ENCODE results near the gene SLC22A23.

SLC22A23 gene

GRCh38 chr6:3373597-3374203, 83.2 kb downstream of the SLC22A23 start:
- Histone ChIP-seq H3K36me3 (ENCODE audit: insufficient read depth, low read length) (no peaks in the 10 kb centered on the region), H2AFZ (ENCODE audit: low read length, unreplicated experiment) (no peak overlapping the region), H3K4me1 (ENCODE audit: control insufficient read depth, insufficient read depth, low read length, unreplicated experiment) (peaks cover 14% of the 10 kb centered on the region), H3K27ac (ENCODE audit: low read depth, low read length) (no peak overlapping the region), H3K79me2 (ENCODE audit: control insufficient read depth, insufficient read depth, low read length, unreplicated experiment) (no peaks in the 10 kb centered on the region), H3K27me3 (ENCODE audit: insufficient read depth, low read length) (no peaks in the 10 kb centered on the region), H3K4me3 (ENCODE audit: low read depth, low read length) (no peak overlapping the region)

- Histone ChIP-seq H3K36me3 (ENCODE audit: insufficient read depth, low read length) (no peaks in the 10 kb centered on the region), H3K27me3 (ENCODE audit: insufficient read depth, low read length) (no peaks in the 10 kb centered on the region), H3K27ac (ENCODE audit: low read depth, low read length) (no peak overlapping the region), H3K79me2 (ENCODE audit: control insufficient read depth, insufficient read depth, low read length, unreplicated experiment) (no peaks in the 10 kb centered on the region), H2AFZ (ENCODE audit: low read length, unreplicated experiment) (no peak overlapping the region), H3K4me1 (ENCODE audit: control insufficient read depth, insufficient read depth, low read length, unreplicated experiment) (peaks cover 14% of the 10 kb centered on the region), H3K4me3 (ENCODE audit: low read depth, low read length) (no peak overlapping the region)
Observed at GRCh38 chr6:3372912-3373554, 83.8 kb downstream of the SLC22A23 start.

GRCh38 chr6:3372184-3372846, 84.5 kb downstream of the SLC22A23 start:
- Histone ChIP-seq H3K36me3 (ENCODE audit: insufficient read depth, low read length) (no peaks in the 10 kb centered on the region), H3K27ac (ENCODE audit: low read depth, low read length) (no peak overlapping the region), H3K4me3 (ENCODE audit: low read depth, low read length) (no peak overlapping the region), H3K27me3 (ENCODE audit: insufficient read depth, low read length) (no peaks in the 10 kb centered on the region), H3K79me2 (ENCODE audit: control insufficient read depth, insufficient read depth, low read length, unreplicated experiment) (no peaks in the 10 kb centered on the region), H2AFZ (ENCODE audit: low read length, unreplicated experiment) (no peak overlapping the region), H3K4me1 (ENCODE audit: control insufficient read depth, insufficient read depth, low read length, unreplicated experiment) (peaks cover 7% of the 10 kb centered on the region)

GRCh38 chr6:3371222-3371949, 85.5 kb downstream of the SLC22A23 start:
- Histone ChIP-seq H3K36me3 (ENCODE audit: insufficient read depth, low read length) (no peaks in the 10 kb centered on the region), H3K27ac (ENCODE audit: low read depth, low read length) (no peak overlapping the region), H3K79me2 (ENCODE audit: control insufficient read depth, insufficient read depth, low read length, unreplicated experiment) (no peaks in the 10 kb centered on the region), H3K4me3 (ENCODE audit: low read depth, low read length) (no peak overlapping the region), H3K27me3 (ENCODE audit: insufficient read depth, low read length) (no peaks in the 10 kb centered on the region), H3K4me1 (ENCODE audit: control insufficient read depth, insufficient read depth, low read length, unreplicated experiment) (no peaks in the 10 kb centered on the region), H2AFZ (ENCODE audit: low read length, unreplicated experiment) (no peak overlapping the region)

DNA sequence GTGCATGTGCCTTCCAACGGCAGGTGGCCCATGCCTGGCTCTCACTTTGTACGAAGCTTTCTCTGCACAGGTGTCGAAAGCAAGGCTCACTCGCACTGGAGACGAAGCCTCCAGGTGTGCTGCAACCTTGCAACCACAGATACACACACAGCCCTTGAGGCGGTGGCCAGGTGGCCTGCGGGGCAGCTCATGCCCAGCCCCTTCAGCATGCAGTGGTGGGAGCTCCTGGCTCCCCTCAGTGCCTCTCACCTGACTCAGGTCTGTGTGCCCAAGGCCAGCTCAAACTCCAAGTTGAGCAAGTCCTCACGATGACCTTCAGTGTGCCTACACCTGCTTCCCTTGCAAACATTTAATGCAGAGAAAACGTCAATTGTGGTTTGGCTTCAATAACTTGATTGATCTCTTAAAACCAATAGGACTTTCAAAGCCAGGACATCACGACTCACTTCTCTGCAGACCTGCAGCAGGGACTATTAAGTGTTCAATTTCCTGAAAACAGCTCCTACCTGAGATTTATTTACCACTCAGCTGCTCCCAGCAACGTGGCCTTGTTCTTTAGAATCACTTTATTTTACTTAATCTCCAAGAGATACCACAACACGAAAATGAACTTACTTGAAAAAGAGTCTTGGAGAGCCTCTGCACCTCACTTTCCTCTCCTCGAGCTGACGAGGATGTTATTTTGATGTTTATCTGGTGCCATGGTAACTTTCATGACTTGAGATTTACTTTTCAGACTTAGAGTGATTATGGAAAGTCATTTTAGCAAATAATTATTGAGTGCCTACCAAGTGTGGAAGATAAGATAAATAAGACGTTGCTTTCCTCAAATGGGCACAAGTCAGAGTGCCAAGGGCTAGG, 86.3 kb downstream of the SLC22A23 start:
- H2AFZ ChIP-seq (ENCODE audit: low read length, unreplicated experiment): no peak overlapping the region
- no peaks in the 10 kb centered on the region for H3K79me2 ChIP-seq (ENCODE audit: control insufficient read depth, insufficient read depth, low read length, unreplicated experiment)
- H3K27me3 ChIP-seq (ENCODE audit: insufficient read depth, low read length): no peaks in the 10 kb centered on the region
- no peaks in the 10 kb centered on the region for H3K4me1 ChIP-seq (ENCODE audit: control insufficient read depth, insufficient read depth, low read length, unreplicated experiment)
- no peaks in the 10 kb centered on the region for H3K36me3 ChIP-seq (ENCODE audit: insufficient read depth, low read length)
- H3K27ac ChIP-seq (ENCODE audit: low read depth, low read length): no peak overlapping the region
- no peak overlapping the region for H3K4me3 ChIP-seq (ENCODE audit: low read depth, low read length)

GRCh38 chr6:3369985-3370360, 86.9 kb downstream of the SLC22A23 start:
- no peak overlapping the region for H3K4me3 ChIP-seq (ENCODE audit: low read depth, low read length)
- H3K27me3 ChIP-seq (ENCODE audit: insufficient read depth, low read length): no peaks in the 10 kb centered on the region
- H2AFZ ChIP-seq (ENCODE audit: low read length, unreplicated experiment): no peak overlapping the region
- H3K4me1 ChIP-seq (ENCODE audit: control insufficient read depth, insufficient read depth, low read length, unreplicated experiment): no peaks in the 10 kb centered on the region
- no peaks in the 10 kb centered on the region for H3K36me3 ChIP-seq (ENCODE audit: insufficient read depth, low read length)
- no peaks in the 10 kb centered on the region for H3K79me2 ChIP-seq (ENCODE audit: control insufficient read depth, insufficient read depth, low read length, unreplicated experiment)
- H3K27ac ChIP-seq (ENCODE audit: low read depth, low read length): no peak overlapping the region

DNA sequence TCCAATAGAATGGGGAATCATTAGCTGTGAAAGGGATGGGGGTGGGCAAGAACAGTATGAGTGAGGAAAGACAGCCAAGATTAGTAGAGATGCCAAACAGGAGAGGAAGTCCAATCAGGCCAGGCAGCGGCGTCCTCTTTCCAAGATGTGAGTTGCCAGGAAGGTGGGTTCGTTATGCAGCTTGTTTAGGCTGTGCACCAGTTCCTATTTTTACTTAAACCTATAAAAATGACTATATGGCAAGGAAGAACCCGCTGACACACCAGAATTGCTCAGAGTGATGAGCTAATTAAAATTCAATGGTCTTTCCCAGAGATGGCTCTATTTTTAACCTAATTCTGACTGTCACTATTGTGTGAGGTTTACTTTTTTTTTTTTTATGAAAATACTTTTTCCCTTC, 88.2 kb downstream of the SLC22A23 start:
- no peak overlapping the region for H3K27ac ChIP-seq (ENCODE audit: low read depth, low read length)
- no peaks in the 10 kb centered on the region for H3K79me2 ChIP-seq (ENCODE audit: control insufficient read depth, insufficient read depth, low read length, unreplicated experiment)
- H3K36me3 ChIP-seq (ENCODE audit: insufficient read depth, low read length): no peaks in the 10 kb centered on the region
- H3K4me3 ChIP-seq (ENCODE audit: low read depth, low read length): no peak overlapping the region
- no peaks in the 10 kb centered on the region for H3K4me1 ChIP-seq (ENCODE audit: control insufficient read depth, insufficient read depth, low read length, unreplicated experiment)
- no peaks in the 10 kb centered on the region for H3K27me3 ChIP-seq (ENCODE audit: insufficient read depth, low read length)
- no peak overlapping the region for H2AFZ ChIP-seq (ENCODE audit: low read length, unreplicated experiment)

GRCh38 chr6:3367630-3368029, 89.2 kb downstream of the SLC22A23 start:
- no peak overlapping the region for H2AFZ ChIP-seq (ENCODE audit: low read length, unreplicated experiment)
- no peak overlapping the region for H3K4me3 ChIP-seq (ENCODE audit: low read depth, low read length)
- no peaks in the 10 kb centered on the region for H3K27me3 ChIP-seq (ENCODE audit: insufficient read depth, low read length)
- H3K4me1 ChIP-seq (ENCODE audit: control insufficient read depth, insufficient read depth, low read length, unreplicated experiment): no peaks in the 10 kb centered on the region
- no peaks in the 10 kb centered on the region for H3K79me2 ChIP-seq (ENCODE audit: control insufficient read depth, insufficient read depth, low read length, unreplicated experiment)
- no peak overlapping the region for H3K27ac ChIP-seq (ENCODE audit: low read depth, low read length)
- H3K36me3 ChIP-seq (ENCODE audit: insufficient read depth, low read length): no peaks in the 10 kb centered on the region

DNA sequence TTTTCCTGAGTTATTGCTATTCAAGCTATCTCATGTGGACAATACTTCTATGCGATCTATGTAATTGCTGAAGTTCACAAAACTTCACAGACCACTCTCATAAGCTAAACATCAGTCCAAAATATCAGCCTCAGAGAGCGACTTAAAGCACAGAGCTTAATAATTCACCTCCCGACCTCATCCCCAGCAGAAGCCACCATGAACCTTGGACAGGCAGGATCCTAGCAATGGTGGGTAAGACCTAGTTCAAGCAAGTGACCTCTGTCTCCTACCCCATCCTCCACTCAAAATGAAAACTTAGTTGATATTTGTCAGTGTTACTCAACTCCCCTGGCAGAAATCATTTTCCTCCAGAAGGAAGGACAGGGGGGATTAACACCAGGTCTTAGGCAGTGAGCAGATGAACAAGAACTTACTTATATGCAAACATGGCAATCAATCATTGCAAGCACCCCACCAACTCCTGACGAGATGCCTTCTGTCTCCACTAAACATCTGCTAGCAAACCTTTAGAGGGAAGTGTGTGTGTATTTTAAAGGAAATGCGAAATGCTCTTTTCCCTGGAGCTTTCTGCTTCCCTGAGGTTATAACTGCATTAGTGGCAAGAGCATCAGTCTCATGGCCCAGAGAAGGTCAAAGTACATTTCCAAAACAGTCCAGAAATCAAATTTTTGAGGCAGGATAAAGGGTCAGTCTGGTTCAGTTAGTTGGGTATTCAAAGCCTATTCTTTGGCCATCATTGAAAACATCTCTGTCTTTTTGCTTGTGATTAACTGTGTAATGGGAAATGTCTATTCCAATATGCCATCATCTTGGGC, 90.0 kb downstream of the SLC22A23 start:
- Histone ChIP-seq H3K4me1 (ENCODE audit: control insufficient read depth, insufficient read depth, low read length, unreplicated experiment) (no peaks in the 10 kb centered on the region), H2AFZ (ENCODE audit: low read length, unreplicated experiment) (no peak overlapping the region), H3K79me2 (ENCODE audit: control insufficient read depth, insufficient read depth, low read length, unreplicated experiment) (no peaks in the 10 kb centered on the region), H3K36me3 (ENCODE audit: insufficient read depth, low read length) (no peaks in the 10 kb centered on the region), H3K4me3 (ENCODE audit: low read depth, low read length) (no peak overlapping the region), H3K27me3 (ENCODE audit: insufficient read depth, low read length) (no peaks in the 10 kb centered on the region), H3K27ac (ENCODE audit: low read depth, low read length) (no peak overlapping the region)

Measured in ACC112 (cell line).